ENCODE measurements around the gene LMTK3. TPM values are rescaled to one million over a fixed set of nuclear protein-coding genes. Genes with fewer than 3 reads are reported as not detected.
A peak's percentile ranks its signal among the peaks of the same experiment; 100 is the strongest.

Gene LMTK3
- total and polyA plus RNA-seq, 2 of the 4 experiments (the other 2 are of a cell fraction) = 0.18 to 0.87 TPM

- intact Hi-C loops (cut with micrococcal nuclease) = no loop called here
- Histone ChIP-seq H3K9me1 (ENCODE audit: insufficient read depth, low read length) (peaks cover 14% of the 10 kb centered on the region), H3K56ac (ENCODE audit: extremely low read depth, insufficient read depth, low read length) (no peak overlapping the region), H3K18ac (ENCODE audit: low read depth, low read length) (no peak overlapping the region), H2BK5ac (ENCODE audit: low read depth, low read length, poor library complexity, severe bottlenecking) (no peak overlapping the region), H2AFZ (replicated peaks; ENCODE audit: low read length, poor library complexity) (peak overlapping the region; percentile 50), H4K91ac (ENCODE audit: insufficient read depth, low read depth, low read length) (no peak overlapping the region), H3K79me1 (ENCODE audit: low read depth in 1 of 2, low read length in 2 of 2) (peaks cover 0 to 12% of the 10 kb centered on the region in 2 experiments; a peak in 1 of 4 replicates), H3K4ac (ENCODE audit: low read depth, low read length) (no peak overlapping the region), H4K20me1 (ENCODE audit: insufficient read depth, low read length) (no peaks in the 10 kb centered on the region), H2AK9ac (replicated peaks; ENCODE audit: low read depth, low read length, poor library complexity) (no peak overlapping the region), H2BK15ac (ENCODE audit: low read depth, low read length) (no peak overlapping the region), H3K9ac (ENCODE audit: low read depth, low read length) (no peak overlapping the region), H3K14ac (replicated peaks; ENCODE audit: low read depth, low read length) (no peak overlapping the region), H3K36me3 (ENCODE audit: control insufficient read depth, insufficient read depth, low read length) (no peaks in the 10 kb centered on the region), H3K27ac (ENCODE audit: insufficient read depth, low read length) (no peak overlapping the region), H3K23ac (ENCODE audit: low read depth, low read length) (no peak overlapping the region), H2BK20ac (ENCODE audit: low read depth, low read length) (no peak overlapping the region), H3K4me3 (ENCODE audit: insufficient read depth, low read depth, low read length) (no peak overlapping the region), H3K9me3 (ENCODE audit: control insufficient read depth, insufficient read depth, low read length) (no peaks in the 10 kb centered on the region), H2BK120ac (ENCODE audit: low read depth, low read length) (no peak overlapping the region), H3K4me1 (ENCODE audit: control insufficient read depth, insufficient read depth, low read length) (peaks cover 12% of the 10 kb centered on the region), H2AK5ac (ENCODE audit: low read depth, low read length) (no peak overlapping the region), H3K27me3 (ENCODE audit: control insufficient read depth, insufficient read depth, low read length) (peaks cover 3% of the 10 kb centered on the region; the same call in 1 of the 2 replicates), H4K8ac (ENCODE audit: low read depth in 2 of 2, low read length in 2 of 2) (no peak overlapping the region; a peak in 1 of 4 replicates), H3K4me2 (ENCODE audit: low read depth, low read length) (no peak overlapping the region), H4K5ac (ENCODE audit: low read depth, low read length) (no peak overlapping the region)
- no peak for DNase-seq
- no peak for ATAC-seq (ENCODE audit: low read depth)
- no TSS peak for BruUV-seq (replicated peaks)
- POLR2A ChIA-PET (ENCODE audit: unreplicated experiment) = no interaction called here
- TF ChIP-seq RFX5 (IDR thresholded peaks at IDR 0.05; ENCODE audit: low read depth, low read length) (no peak), CTCF (conservative IDR thresholded peaks at IDR 0.05; ENCODE audit: low read depth, low read length) (no peak), CEBPB (IDR thresholded peaks at IDR 0.05; ENCODE audit: low read depth, low read length) (no peak), NFE2L2 (IDR thresholded peaks at IDR 0.05; ENCODE audit: low read depth, low read length) (no peak), MAZ (IDR thresholded peaks at IDR 0.05; ENCODE audit: borderline replicate concordance, low read depth, low read length) (no peak), RCOR1 (IDR thresholded peaks at IDR 0.05; ENCODE audit: insufficient replicate concordance, low read length) (no peak), CHD1 (IDR thresholded peaks at IDR 0.05; ENCODE audit: low read depth, low read length) (no peak), RAD21 (IDR thresholded peaks at IDR 0.05; ENCODE audit: low read length) (no peak), MXI1 (IDR thresholded peaks at IDR 0.05; ENCODE audit: borderline replicate concordance, low read depth, low read length) (no peak)
- in situ Hi-C loops (cut with MboI; ENCODE audit: low sequenced_read_pairs) = no loop called here
- CTCF ChIA-PET = no interaction called here
- WGBS, 2 experiments (ENCODE audit: extremely low coverage in 2 of 2, insufficient read length in 1 of 2) = 44% methylated on average over 3 of the region's 10 CpGs; no CpG with 5 or more reads in 1 of the 2 experiments
- dilution Hi-C loops (cut with HindIII; ENCODE audit: low sequenced_read_pairs, unreplicated experiment) = no loop called here
These were observed 19.9 kb downstream of the LMTK3 start for GRCh38 chr19:48491793-48492123.

Data from IMR-90 (cell line).